ENCODE data around the gene MAPK9. TPM values are rescaled to one million over a fixed set of nuclear protein-coding genes. Genes with fewer than 3 reads are reported as not detected.
A peak's percentile ranks its signal among the peaks of the same experiment; 100 is the strongest.

The MAPK9 gene
- total RNA-seq, 1 donor = 33.2 TPM

DNA sequence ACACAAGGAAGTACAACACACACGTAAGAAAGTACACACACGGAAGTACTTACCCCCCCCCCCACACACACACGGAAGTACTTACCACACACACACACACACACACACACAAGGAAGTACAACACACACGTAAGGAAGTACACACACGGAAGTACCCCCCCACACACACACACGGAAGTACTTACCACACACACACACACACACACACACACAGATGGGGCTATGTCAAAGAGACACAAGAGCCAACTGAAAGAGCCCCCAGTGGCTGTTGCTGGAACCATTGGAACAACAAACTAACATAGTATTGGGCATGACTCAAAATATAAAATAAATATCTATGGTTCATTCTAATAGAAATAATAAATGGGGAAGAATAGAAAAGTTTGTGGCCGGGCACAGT is 4.9 kb upstream of the MAPK9 start:
- TF ChIP-seq, protein P1, sequence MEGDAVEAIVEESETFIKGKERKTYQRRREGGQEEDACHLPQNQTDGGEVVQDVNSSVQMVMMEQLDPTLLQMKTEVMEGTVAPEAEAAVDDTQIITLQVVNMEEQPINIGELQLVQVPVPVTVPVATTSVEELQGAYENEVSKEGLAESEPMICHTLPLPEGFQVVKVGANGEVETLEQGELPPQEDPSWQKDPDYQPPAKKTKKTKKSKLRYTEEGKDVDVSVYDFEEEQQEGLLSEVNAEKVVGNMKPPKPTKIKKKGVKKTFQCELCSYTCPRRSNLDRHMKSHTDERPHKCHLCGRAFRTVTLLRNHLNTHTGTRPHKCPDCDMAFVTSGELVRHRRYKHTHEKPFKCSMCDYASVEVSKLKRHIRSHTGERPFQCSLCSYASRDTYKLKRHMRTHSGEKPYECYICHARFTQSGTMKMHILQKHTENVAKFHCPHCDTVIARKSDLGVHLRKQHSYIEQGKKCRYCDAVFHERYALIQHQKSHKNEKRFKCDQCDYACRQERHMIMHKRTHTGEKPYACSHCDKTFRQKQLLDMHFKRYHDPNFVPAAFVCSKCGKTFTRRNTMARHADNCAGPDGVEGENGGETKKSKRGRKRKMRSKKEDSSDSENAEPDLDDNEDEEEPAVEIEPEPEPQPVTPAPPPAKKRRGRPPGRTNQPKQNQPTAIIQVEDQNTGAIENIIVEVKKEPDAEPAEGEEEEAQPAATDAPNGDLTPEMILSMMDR (IDR thresholded peaks at IDR 0.05; ENCODE audit: insufficient read depth, low read depth, low read length) = peak; percentile 4
- H3K4me3 ChIP-seq (ENCODE audit: low read depth, low read length) = no peak overlapping the region
- DNase-seq (ENCODE audit: low read depth) = no peak

DNA sequence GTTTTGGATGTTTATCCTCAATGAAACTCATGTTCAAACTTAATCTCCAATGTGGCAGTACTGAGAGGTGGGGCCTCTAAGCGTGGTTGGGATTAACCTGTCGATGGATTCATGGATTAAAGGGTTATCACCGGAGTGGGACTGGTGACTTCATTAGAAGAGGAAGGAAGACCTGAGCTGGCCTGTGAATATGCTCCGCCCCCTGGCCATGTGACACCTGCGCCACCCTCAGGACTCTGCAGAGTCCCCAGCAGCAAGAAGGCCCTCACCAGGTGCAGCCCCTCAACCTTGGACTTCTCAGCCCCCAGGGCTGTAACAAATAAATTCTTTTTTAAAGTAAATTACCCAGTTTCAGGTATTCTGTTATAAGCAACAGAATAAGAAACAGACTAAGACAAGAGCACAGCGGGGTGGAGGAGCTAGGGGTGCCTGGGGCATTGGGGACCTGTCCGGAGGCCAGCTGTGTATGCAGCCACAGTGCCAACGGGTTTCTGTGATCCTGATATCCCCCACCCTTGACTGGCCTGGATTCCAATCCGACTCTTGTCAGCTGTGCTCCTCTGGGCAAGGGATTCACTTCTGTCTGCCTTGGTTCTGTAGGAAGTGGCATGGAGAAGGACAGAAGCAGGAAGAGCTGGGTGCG is 3.2 kb upstream of the MAPK9 start:
- H3K4me3 ChIP-seq (ENCODE audit: low read depth, low read length) = no peak overlapping the region
- no peak for DNase-seq (ENCODE audit: low read depth)
- TF ChIP-seq, protein P1 (IDR thresholded peaks at IDR 0.05; ENCODE audit: insufficient read depth, low read depth, low read length) = no peak

DNA sequence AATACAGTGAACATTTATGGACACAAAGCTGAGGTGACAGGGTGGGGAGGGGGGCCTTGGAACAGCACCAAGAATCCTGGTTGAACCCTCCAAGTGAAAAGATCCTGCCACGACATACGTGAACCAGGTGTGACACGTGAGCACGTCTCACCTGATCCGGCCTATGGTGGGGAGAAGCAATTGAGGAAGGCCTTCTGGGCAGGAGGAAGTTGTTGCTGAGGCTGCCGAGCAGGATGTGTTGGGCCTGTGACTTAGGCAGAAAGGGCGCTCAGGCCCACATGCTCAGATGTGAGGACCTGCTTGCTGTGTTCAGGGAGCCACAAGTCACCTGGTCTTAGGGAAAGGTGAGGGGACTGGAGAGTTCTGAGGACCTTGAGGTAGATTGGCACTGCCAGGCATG is 2.5 kb upstream of the MAPK9 start:
- H3K4me3 ChIP-seq (ENCODE audit: low read depth, low read length) = no peak overlapping the region
- no peak for DNase-seq (ENCODE audit: low read depth)
- TF ChIP-seq, protein P1 (IDR thresholded peaks at IDR 0.05; ENCODE audit: insufficient read depth, low read depth, low read length) = no peak

DNA sequence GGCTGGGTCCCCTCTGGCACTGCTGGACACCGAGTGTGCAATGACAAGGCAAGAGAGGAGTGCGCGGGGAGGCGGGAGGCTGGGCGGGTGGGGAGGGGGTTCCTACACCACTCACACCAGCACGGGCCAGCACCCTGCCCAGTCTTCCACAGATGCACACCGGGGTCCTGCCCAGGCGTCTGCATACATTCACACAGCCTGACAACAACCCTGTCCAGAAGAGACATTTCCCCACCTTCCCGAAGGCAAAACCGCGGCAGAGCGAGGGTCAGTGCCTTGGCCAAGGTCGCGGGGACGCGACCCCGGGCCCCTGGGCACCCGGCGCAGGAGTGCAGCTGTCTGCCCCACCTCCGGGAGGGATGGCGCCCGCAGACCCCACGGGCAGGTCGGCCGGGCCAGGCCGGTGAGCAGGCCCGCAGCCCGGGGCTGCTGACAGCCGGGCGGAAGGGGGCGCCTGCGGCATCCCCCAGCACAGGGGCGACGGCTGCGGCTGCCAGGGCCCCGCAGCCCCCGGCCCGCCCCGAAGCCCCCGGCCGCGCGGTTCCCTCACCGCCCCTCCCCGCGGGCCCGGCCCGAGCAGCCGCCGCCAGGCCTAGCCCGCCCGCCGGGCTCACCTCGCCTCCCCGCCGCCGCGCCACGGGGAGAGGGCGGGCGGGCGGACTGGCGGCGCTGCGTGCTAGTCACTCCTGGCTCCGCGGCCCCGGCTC is 496 bp downstream of the MAPK9 start:
- H3K4me3 ChIP-seq (ENCODE audit: low read depth, low read length) = peak overlapping the region; percentile 77
- TF ChIP-seq, protein P1 (IDR thresholded peaks at IDR 0.05; ENCODE audit: insufficient read depth, low read depth, low read length) = peak; percentile 17
- DNase-seq (ENCODE audit: low read depth) = no peak

DNA sequence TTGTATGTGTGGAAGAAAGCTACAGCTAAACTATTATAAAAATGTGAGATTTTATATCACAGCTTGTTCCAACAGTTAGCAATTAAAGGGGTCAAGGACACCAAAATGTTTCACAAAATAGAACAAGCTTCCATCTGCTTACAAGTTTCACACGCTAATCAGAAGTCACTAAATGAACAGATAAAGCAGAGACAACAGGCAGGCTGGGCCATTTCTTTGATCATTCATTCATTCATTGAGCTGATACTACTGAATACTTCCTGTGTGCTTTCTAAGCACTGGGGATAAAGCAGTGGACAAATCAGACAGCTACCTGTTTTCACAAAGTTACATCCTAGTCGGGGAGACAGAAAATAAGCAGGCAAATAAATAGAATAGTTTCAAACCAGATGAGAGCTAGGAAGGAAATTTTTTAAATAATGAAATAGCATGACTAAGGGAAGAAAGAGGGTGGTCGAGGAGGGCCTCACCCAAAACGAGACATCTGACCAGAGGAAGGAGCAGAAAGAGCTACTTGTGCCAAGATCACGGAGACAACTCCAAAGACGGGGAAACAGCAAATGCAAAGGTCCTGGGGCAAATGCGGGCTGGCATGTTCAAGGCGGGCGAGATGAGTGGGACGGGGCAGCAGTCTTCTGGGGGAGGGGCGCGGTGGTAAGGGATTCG is 1.2 kb downstream of the MAPK9 start:
- TF ChIP-seq, protein P1 (IDR thresholded peaks at IDR 0.05; ENCODE audit: insufficient read depth, low read depth, low read length) = no peak
- peak overlapping the region; percentile 77 for H3K4me3 ChIP-seq (ENCODE audit: low read depth, low read length)
- no peak for DNase-seq (ENCODE audit: low read depth)

DNA sequence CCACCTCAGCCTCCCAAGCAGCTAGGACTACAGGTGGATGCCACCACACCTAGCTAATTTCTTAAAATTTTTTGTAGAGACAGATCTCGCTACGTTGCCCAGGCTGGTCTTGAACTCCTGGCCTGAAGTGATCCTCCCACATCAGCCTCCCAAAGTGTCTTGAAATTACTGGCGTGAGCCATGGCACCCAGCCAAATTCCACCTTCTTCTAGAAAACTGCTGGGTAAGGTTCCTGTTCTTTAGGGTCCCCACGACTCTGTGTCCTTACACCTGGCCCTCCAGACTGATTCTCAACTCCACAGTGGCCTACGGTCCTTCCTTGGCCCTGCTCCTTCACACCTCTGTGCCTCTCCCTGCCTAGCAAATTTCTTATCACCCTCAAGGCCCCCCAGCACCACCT is 1.9 kb downstream of the MAPK9 start:
- H3K4me3 ChIP-seq (ENCODE audit: low read depth, low read length) = no peak overlapping the region

More for the DNA sequence above, 1.9 kb downstream of the MAPK9 start:
- DNase-seq (ENCODE audit: low read depth) = no peak
- TF ChIP-seq, protein P1 (IDR thresholded peaks at IDR 0.05; ENCODE audit: insufficient read depth, low read depth, low read length) = no peak

Measured in fibroblast of villous mesenchyme (primary cell).